Stimulated activated CD4-positive, alpha-beta T cell treated with anti-CD3 and anti-CD28 coated beads, TNF-alpha, amount 100 ng/mL, for 1 hour (primary cell): ENCODE results near the gene MYBPC1.

Source experiments
- DNase-seq, 3 donors: peaks; one replicate each; pipeline ENCODE4 v3.0.0-alpha.2; 2020; ENCODE audit warnings: low read depth in 3 of 3, low spot score in 1 of 3

Gene MYBPC1

GRCh38 chr12:101690544-101691098, 95.8 kb downstream of the MYBPC1 start:
- DNase-seq, result no peak

- no peak for DNase-seq
These were observed 96.8 kb downstream of the MYBPC1 start for GRCh38 chr12:101691503-101692096.

GRCh38 chr12:101694297-101694848, 99.6 kb downstream of the MYBPC1 start:
- no peak for DNase-seq

- no peak for DNase-seq
These were observed 100.2 kb downstream of the MYBPC1 start for GRCh38 chr12:101694986-101695385.

- no peak for DNase-seq
These were observed 100.9 kb downstream of the MYBPC1 start for GRCh38 chr12:101695706-101696105.

DNA sequence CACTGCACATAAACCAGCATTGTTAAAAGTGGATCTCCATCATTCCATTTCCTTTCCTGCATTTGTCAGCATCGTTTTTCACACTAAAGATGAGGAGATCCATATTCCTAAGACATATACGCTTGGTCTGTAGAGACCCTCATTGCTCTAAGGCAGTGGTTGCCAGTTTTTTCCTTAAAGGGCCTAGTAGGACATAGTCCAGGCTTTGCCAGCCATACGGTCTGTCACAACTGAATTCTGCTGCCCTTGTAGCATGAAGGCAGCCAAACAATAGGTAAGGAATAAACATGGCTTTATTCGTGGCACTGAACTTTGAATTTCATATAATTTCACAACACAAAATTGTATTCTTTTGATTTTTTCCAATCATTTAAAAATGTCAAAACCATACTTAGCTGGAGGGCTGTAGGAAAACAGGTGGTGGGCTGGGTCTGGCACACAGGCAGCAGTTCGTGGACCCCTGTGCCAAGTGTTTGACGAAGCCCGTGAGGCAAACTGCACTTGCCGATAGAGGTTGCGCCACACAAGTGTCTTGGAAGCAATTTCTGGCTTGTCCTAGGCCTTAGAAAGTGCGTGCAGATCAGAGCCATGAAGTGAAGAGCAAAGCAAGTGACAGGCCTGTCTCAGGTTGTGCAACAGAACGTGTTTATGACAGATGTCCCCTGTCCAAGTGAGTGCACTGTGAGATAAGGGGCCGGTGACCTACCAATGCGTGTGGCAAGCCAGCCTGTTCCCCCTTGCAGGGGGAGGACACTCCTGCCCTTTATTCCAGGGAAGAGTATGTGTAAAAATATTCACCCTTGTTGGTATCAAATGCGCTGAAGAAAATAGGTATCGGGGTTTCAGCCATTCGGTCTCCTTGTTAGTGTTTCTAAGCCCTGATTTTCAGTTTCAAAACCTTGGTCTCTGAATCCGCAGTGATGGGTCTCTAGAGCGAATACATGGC, 101.8 kb downstream of the MYBPC1 start:
- no peak for DNase-seq

DNA sequence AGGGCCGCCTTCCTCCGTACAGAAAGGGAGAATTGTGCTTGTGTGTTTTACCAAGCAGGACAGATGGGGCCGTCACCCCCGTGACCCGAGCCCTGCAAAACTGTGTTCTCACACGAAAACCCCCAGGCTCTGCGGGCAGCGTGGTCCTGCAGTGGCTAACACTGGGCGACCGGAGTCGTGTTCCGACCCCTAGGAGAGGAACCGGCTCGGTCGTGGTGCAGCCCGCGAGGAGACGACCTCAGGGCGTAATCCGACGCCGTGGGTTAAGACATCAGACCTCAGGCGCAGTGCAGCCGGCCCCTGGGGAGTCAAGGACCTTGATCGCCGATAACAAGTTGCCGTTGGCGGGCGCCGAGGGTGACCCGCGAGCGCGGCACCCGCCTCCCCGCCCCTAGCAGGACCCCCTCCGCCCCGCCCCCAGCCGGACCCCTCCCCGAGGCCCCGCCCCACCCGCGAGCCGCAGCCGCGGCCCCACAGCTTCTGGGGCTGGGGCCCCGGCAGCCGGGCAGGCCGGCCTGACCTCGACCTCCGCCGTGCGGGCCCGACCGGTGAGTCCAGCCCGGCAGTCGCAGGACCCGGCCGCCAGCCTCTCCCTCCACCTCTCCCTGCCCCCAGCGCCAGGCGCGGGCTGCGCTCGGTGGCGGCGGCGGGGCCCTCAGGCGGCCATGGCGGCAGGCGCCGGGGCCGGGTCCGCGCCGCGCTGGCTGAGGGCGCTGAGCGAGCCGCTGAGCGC, 102.6 kb downstream of the MYBPC1 start, which contains the start of gene CHPT1:
CHPT1 (plus strand) TSS at position 444 of the 733 bp plus-strand sequence; CDS start at position 666, 222 bp downstream.
- DNase-seq, result peak in 2 of 3 donors; percentile 22 to 49

DNA sequence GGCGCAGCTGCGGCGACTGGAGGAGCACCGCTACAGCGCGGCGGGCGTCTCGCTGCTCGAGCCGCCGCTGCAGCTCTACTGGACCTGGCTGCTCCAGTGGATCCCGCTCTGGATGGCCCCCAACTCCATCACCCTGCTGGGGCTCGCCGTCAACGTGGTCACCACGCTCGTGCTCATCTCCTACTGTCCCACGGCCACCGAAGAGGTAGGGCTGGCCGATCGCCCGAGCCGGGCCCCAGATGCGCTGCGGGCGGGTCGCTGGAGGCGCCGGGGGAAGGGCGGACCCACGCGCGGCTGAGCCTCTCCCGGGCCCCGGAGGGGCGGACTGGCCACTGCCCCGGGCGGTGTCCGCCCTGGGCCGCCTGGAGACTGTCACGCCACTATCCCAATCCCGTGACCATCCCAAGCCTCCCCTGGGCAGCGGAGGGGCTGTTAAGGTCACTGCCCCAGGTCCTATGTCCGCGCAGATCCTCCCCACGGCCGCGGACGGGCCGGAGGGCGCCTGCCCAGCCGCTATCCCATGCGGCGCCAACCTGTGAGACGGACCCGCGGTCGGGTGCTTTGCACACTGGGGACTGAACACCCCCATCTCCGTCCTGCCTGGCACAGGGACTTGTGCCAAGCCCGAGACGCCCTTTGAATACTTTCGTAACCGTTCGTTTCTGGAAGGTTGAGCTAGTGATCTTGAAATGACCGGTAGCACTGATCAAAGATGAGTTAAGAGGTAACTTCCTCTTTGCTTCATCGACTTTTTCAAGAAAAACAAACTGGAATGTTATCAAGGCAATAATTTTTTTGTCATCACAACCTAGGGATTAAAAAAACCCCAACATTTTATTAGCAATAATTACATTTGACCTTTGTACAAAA, 103.4 kb downstream of the MYBPC1 start:
- no peak for DNase-seq

DNA sequence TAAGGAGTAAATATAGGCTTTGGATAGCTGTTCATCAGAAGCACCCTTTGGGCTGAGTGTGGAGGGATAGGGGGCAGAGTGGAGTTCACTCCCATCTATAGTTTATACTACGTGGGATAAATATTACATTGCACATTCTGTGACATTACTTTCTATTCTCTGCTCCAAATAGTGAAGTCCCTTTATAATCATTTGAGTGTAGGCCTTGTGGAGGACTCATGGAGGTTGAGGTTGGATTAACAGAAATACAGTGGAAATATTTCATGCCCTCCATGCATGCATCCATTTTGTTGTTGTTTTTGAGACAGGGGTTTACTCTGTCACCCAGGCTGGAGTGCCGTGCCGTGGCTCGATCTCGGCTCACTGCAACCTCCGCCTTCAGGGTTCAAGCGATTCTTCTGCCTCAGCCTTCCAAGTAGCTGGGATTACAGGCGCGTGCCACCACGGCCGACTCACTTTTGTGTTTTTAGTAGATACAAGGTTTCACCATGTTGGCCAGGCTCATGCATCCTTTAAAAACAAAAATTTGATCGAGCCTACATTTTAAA, 104.1 kb downstream of the MYBPC1 start:
- DNase-seq, result no peak

DNA sequence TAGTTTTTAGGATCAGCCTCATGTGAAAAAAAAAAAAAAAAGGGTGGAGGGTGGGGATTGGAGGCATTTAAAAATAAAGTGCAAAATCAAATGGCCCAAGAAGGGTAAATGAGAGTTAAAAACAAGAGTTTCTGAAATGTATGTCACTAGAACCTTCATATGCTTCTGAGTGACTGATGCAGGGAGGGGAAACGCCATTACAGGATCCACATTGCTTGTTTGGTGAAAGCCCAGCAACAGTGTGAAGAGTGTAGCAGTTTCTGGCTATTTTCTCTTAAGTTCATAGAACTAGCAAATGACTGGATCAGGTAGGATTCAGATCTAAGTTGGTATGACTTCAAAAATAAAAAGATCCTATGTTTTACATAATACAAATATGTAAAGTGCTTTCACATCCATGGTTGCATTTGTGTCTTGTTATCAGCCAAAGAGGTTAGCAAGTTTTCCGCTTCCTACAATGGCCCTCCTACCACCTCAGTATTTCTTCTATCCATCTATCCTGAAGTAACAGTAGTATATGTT, 105.6 kb downstream of the MYBPC1 start:
- DNase-seq, result no peak

DNA sequence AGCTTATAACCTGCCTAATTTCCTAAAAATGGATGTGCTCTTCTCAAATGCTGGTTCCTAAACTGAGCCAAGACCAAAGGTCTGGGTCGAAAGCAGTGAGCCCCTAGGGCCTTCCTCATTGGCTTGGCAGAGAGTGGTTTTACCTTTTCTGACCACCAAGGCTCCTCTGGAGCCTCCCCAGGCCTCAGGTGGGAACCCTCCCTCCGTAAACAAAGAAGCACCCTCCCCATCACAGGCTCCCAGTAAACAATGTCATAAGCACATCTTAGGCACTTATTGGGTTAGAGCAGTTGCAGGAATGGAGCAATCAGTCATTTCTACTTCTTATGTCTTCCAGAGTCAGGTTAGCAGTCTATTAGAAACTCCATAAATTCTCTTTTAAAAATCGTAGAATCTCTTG, 108.7 kb downstream of the MYBPC1 start:
- DNase-seq, result no peak

DNA sequence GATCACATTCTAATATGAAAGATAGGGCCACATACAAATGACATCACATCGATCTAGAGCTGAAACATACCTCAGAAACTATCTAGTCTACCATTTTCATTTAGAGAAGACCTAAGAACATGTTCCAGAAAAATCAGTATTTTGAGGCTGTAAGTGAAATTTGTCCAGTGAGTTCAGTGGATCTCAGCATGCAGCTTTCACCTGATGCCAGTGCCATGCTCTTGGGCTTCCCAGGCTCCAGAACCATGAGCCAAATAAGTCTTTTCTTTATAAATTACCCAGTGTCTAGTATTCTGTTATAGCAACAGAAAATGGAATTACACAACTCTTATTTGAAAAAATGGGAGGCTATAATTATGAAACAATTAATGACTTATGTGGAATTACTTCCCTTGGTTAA, 111.6 kb downstream of the MYBPC1 start:
- no peak for DNase-seq

- no peak for DNase-seq
These were observed 112.5 kb downstream of the MYBPC1 start for GRCh38 chr12:101707131-101707782.

GRCh38 chr12:101710288-101710687, 115.5 kb downstream of the MYBPC1 start:
- DNase-seq, result no peak

GRCh38 chr12:101713059-101713682, 118.4 kb downstream of the MYBPC1 start:
- no peak for DNase-seq

DNA sequence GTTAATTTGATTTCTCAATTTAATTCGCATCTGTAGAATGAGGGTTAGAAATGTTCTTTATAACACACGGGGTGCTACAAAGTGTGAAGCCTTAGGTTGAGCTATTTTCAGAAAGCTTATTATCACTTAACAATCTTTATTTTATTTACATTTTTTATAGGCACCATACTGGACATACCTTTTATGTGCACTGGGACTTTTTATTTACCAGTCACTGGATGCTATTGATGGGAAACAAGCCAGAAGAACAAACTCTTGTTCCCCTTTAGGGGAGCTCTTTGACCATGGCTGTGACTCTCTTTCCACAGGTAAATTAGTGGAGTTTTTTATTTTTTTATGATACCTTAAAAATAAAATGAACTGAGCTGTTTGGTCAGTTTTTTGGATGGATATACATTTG, 119.2 kb downstream of the MYBPC1 start:
- DNase-seq, result no peak

DNA sequence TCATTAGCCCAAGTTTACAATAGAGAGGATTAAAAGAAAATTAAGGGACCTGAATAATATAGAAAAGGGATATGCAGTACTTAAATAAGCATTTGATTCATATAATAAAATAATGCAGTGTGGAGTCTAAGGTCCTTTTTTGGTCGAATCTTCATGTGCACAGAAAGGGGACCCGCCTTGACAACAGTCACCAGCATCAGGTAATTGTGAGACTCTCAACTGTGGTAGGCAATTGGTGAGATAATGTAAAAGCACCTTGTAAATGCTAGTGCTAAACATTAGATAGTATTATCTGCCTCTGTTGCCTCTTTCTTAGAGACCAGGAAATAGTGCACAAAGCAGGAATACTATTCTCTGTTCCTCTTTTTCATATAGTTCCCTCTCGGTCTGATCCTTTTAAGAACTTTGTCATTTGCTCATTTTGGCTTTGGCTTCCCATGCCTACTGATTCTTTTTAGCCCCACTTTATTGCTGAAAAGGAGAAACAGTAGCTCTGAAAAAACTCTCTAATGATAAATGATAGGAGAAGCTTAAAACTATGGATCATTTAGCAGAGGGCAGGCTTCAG, 120.2 kb downstream of the MYBPC1 start:
- no peak for DNase-seq

DNA sequence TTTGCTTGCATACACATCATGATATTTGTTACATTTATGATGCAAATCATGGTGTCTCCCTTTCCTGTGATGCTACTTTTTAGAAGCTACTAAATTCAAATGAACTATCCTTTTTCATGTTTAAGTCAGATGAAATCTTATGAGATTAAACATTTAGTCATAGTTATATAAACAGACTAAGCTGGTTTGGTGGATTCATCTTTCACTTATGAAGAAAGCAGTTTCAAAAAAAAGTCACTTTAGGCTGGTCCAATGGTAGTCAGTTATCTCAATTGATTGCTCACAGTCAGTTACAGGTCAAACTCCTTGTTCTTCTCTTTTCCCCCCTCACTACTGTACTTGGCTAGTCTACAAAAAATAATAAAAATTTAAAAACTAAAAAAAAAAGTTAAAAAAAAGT, 124.8 kb downstream of the MYBPC1 start:
- no peak for DNase-seq
